HG03378 (cell line): ENCODE results near the gene VSTM1.

ENCODE experiments used
- ATAC-seq: cut with Tn5 transposase; IDR thresholded peaks from one replicate; pipeline ENCODE4 v1.9.1; 2021; ENCODE audit warnings: mild to moderate bottlenecking, moderate library complexity; ENCODE audit not compliant: unreplicated experiment

Gene VSTM1

GRCh38 chr19:54013866-54014265, 49.8 kb downstream of the VSTM1 start:
- no peak for ATAC-seq

GRCh38 chr19:54011507-54012211, 52.0 kb downstream of the VSTM1 start:
- ATAC-seq: no peak

DNA sequence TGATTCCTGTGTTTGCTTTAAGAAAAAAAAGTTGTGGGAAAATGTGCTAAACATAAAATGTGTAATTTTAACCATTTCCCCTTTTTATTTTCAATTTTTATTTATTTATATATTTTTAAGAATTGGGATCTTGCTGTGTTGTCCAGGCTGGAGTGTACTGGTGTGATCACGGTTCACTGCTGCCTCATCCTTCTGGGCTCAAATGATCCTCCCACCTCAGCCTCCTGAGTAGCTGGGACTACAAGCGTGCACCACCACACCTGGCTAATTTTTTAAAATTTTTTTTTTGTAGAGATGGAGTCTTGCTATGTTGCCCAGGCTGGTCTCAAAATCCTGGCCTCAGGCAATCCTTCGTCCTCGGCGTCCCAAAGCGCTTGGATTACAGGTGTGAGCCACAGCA, 53.2 kb downstream of the VSTM1 start:
- ATAC-seq: no peak

DNA sequence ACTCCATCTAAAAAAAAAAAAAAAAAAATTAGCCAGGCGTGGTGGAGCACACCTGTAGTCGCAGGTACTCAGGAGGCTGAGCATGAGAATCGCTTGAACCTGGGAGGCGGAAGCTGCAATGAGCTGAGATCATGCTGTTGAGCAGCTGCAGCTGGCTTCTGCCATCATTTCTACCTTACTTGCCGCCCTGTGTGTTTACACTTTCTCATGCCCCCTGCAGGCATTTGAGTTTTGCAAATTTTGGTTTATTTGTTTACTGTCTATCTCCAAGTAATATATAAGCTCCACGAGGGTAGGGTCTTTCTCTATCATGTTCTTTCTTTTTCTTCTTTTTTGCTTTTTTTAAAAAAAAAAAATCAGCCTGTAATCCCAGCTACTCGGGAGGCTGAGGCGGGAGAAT, 54.3 kb downstream of the VSTM1 start:
- no peak for ATAC-seq

DNA sequence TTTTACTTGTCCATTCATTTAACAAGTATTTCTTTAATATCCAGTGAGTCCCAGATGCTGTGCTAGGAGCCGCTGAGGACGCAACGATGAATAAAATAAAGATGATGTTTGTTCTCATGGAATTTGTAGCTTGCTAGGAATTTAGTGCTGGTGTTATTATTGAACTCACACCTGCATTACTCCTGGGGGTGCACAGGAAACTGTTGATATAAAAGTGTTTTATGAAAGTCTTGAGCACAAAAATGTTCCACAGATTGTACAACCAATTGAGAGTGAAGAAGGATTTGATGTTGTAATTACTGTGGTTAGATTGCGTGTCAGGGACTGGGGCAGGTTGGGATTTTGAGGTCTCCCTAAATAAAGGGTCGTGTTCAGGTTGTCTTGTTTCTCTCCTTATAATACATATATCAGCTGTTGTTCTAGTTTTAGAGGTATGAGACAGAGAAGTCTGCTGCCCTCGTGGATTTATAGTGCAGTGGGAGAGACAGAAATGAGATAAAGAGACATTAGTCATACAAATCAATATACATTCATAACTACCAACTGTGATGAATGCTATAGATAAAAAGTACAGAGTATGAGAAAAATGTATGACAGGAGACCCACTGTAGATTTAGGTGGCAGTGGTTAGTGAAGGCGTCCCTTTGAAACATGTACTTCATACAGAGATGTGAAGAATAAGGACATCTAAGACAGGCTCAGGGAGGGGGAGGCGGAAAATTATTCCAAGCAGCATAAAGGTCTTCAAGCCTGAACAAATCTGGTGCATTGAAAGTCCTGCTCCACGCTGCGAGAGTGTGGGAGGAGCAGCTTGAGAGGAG, 61.0 kb downstream of the VSTM1 start:
- no peak for ATAC-seq

DNA sequence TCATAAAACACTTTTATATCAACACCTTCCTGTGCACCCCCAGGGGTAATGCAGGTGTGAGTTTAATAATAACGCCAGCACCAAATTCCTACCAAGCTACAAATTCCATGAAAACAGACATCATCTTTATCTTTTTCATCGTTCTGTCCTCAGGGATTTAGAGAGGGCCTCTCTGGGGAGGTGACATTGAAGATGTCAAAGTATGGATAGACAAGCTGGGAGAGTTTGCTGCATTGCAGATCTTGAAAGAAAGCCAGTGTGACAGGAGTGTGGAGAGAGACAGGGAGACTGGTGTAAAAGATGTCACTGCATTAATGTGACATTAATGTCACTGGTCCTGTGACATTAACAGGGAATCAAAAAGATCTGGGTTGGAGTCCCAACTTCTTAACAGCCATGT, 62.2 kb downstream of the VSTM1 start:
- no peak for ATAC-seq

DNA sequence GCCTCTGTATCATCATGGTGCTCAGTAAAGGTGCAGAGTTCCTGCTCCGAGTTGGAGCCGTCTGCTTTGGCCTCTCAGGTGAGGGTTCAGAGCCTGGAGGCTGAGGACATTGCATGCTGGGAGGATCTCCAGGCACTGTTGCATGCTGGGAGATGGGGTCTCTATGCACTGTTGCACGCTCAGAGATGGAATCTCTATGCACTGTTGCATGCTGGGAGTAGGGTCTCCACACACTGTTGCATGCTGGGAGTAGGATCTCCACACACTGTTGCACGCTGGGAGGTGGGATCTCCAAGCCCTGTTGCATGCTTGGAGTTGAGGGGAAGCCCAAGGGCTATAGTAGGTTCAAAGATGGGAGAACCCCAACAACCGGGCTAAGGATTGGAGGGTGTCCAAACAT, 64.0 kb downstream of the VSTM1 start:
- ATAC-seq: no peak

- ATAC-seq: no peak
Measured at GRCh38 chr19:53998223-53998622, 65.5 kb downstream of the VSTM1 start.

GRCh38 chr19:53994811-53995210, 68.9 kb downstream of the VSTM1 start:
- ATAC-seq: no peak

DNA sequence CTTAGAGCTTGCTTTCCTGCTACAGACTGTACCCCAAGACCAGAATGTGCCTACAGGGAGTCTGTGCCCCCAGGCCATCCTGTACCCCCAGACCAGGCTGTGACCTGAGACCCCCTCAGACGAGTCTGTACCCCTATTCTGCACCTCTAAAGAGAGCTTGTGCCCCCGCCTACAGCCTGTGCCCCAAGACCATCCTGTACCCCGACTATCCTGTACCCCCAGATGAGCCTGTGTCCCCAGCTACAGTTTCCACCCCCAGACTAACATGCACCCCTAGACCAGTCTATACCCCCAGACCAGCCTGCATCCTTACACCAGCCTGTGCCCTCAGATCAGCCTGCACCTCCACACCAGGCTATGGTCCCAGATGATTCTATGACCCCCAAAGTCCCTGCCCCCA, 70.2 kb downstream of the VSTM1 start:
- no peak for ATAC-seq

GRCh38 chr19:53992815-53993214, 70.9 kb downstream of the VSTM1 start:
- ATAC-seq: no peak

DNA sequence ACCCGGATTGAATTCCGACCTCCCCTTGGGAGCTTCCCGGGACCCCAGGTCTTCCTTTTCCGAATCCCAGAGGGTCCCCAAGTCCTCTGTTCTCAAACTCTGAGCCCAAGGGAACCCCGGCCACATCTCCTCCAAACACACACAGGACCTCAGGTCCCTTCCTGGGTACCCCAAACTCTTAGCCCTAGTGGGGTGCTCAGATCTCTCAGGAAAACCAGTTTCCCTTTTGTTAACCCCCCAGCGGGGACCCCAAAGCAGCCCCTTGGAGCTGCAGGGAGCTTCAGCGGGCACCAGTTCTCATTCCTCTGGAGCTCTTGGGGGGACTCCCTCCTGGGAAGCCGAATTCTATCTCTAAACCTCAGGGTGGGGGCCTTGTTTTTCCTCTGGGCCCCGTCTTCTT, 71.5 kb downstream of the VSTM1 start:
- no peak for ATAC-seq

- no peak for ATAC-seq
Measured at GRCh38 chr19:53991224-53992113, 72.2 kb downstream of the VSTM1 start, which contains the start of gene CACNG6. Gene CACNG6 (plus strand): TSS chr19:53991637. CDS start chr19:53992878, 1,241 bp downstream.
